HCT116 (cell line): ENCODE results near the gene RPH3AL. TPM values are rescaled to one million over a fixed set of nuclear protein-coding genes. Genes with fewer than 3 reads are reported as not detected.

Experiments
- ATAC-seq: fragments of 200-7000 bp; cut with Tn5 transposase; 2 replicates; pipeline ENCODE4 v1.9.1; 2020; ENCODE audit warnings: mild to moderate bottlenecking, moderate library complexity
- BruUV-seq: library from RNA; stranded (reverse); fragments of 400-500 nt; replicated peaks from 2 replicates; lab custom pipeline; 2021; lab: Mats Ljungman, UMichigan
- CTCF ChIA-PET: fragments of 300-600 bp; sonication (Branson Sonifier 250); formaldehyde crosslinking; loops from one replicate; lab custom pipeline; 2021; ENCODE audit warnings: antibody characterized with exemption; lab: Charles Lee
- POLR2A ChIA-PET: fragments of 300-600, 350-600 bp; sonication (Branson Sonifier 250); formaldehyde crosslinking; loops from one replicate; lab custom pipeline; 2021; ENCODE audit warnings: antibody characterized with exemption; lab: Charles Lee
- RAD21 ChIA-PET, 2 experiments: fragments of 300-600 bp; sonication (Branson Sonifier 250); formaldehyde crosslinking; loops; one replicate each; lab custom pipeline; 2023; ENCODE audit warnings: low total read pairs in 2 of 2; ENCODE audit not compliant: uncharacterized antibody in 2 of 2, unreplicated experiment in 2 of 2, low non-redundant PET in 1 of 2; lab: Charles Lee
- DNase-seq: peaks from one replicate; pipeline ENCODE4 v3.0.0-alpha.2; 2010; ENCODE audit warnings: low read depth, low spot score
- H2AFZ ChIP-seq: fragments of 200-600 bp; shearing (Covaris generic), sonication (generic); 2 replicates; pipeline ENCODE4 v1.6.1; 2017; ENCODE audit warnings: low read depth, mixed run types, mixed read lengths, antibody characterized with exemption, low read length; ENCODE audit not compliant: poor library complexity, severe bottlenecking
- H3K27ac ChIP-seq: 2 replicates; pipeline ENCODE4 v1.5.1; 2012; ENCODE audit warnings: low read depth, low read length
- H3K27me3 ChIP-seq: fragments of 200-600 bp; sonication (generic); 2 replicates; pipeline ENCODE4 v1.6.1; 2016; ENCODE audit warnings: mixed run types, low read length, mixed read lengths; ENCODE audit not compliant: insufficient read depth
- H3K36me3 ChIP-seq, 2 experiments: fragments of 200-500 bp in 1 of 2; fragments of 200-600 bp in 1 of 2; sonication (Bioruptor generic) in 1 of 2; sonication (generic) in 1 of 2; 2 replicates each; pipeline versions ENCODE4 v1.5.1 to v1.6.1; 2014 to 2016; ENCODE audit warnings: low read length in 2 of 2, inconsistent platforms in 1 of 2, mixed read lengths in 1 of 2, mixed run types in 1 of 2; ENCODE audit not compliant: insufficient read depth in 2 of 2, control insufficient read depth in 1 of 2
- H3K4me1 ChIP-seq, 2 experiments: fragments of 200-600 bp in 1 of 2; sonication (generic) in 1 of 2; 2 replicates each; pipeline versions ENCODE4 v1.5.1 to v1.6.1; 2012 to 2017; ENCODE audit warnings: low read length in 2 of 2, inconsistent platforms in 1 of 2, mild to moderate bottlenecking in 1 of 2, mixed read lengths in 1 of 2, mixed run types in 1 of 2, moderate library complexity in 1 of 2; ENCODE audit not compliant: insufficient read depth in 2 of 2, control insufficient read depth in 1 of 2
- H3K4me2 ChIP-seq: fragments of 200-600 bp; sonication (generic); 2 replicates; pipeline ENCODE4 v1.6.1; 2017; ENCODE audit warnings: mixed run types, low read length, mixed read lengths
- H3K4me3 ChIP-seq, 2 experiments: fragments of 200-600 bp in 1 of 2; sonication (generic) in 1 of 2; replicated peaks in 1 of 2; 2 replicates each; pipeline ENCODE4 v1.5.1; 2011 to 2016; ENCODE audit warnings: low read length in 2 of 2, control low read depth in 1 of 2, low read depth in 1 of 2, mild to moderate bottlenecking in 1 of 2, mixed read lengths in 1 of 2, mixed run types in 1 of 2
- H3K79me2 ChIP-seq: fragments of 200-600 bp; sonication (generic); 2 replicates; pipeline ENCODE4 v1.6.1; 2017; ENCODE audit warnings: mild to moderate bottlenecking, mixed run types, low read length, moderate library complexity, mixed read lengths; ENCODE audit not compliant: insufficient read depth
- H3K9ac ChIP-seq: fragments of 200-600 bp; sonication (generic); 2 replicates; pipeline ENCODE4 v1.6.1; 2016; ENCODE audit warnings: low read length, mixed read lengths
- H3K9me2 ChIP-seq: fragments of 200-600 bp; sonication (generic), shearing (Covaris generic); 2 replicates; pipeline ENCODE4 v1.6.1; 2017; ENCODE audit warnings: mixed run types, mild to moderate bottlenecking, moderate library complexity; ENCODE audit not compliant: insufficient read depth
- H3K9me3 ChIP-seq, 2 experiments: fragments of 200-500 bp in 1 of 2; fragments of 200-600 bp in 1 of 2; sonication (Bioruptor generic) in 1 of 2; sonication (generic) in 1 of 2; 2 replicates each; pipeline ENCODE4 v1.6.1; 2014 to 2017; ENCODE audit warnings: low read length in 2 of 2, mixed read lengths in 2 of 2, inconsistent platforms in 1 of 2, low read depth in 1 of 2, mild to moderate bottlenecking in 1 of 2, mixed run types in 1 of 2, moderate library complexity in 1 of 2; ENCODE audit not compliant: control insufficient read depth in 1 of 2, insufficient read depth in 1 of 2
- H4K20me1 ChIP-seq: fragments of 200-600 bp; sonication (generic), shearing (Covaris generic); 2 replicates; pipeline ENCODE4 v1.6.1; 2017; ENCODE audit warnings: mixed run types, mild to moderate bottlenecking, moderate library complexity; ENCODE audit not compliant: insufficient read depth
- ATF3 ChIP-seq: IDR thresholded peaks from 2 replicates; pipeline ENCODE4 v1.6.1; 2012
- CEBPB ChIP-seq: IDR thresholded peaks from 2 replicates; pipeline ENCODE4 v1.6.1; 2012; ENCODE audit warnings: low read depth
- CTCF ChIP-seq, 3 experiments: fragments of 200-600 bp in 1 of 3; sonication (generic) in 1 of 3; IDR thresholded peaks in 2 of 3; conservative IDR thresholded peaks in 1 of 3; 2 replicates each; pipeline ENCODE4 v1.5.1; 2012 to 2017; ENCODE audit warnings: low read depth in 2 of 3, low read length in 2 of 3, antibody characterized with exemption in 1 of 3, borderline replicate concordance in 1 of 3, control low read depth in 1 of 3, mild to moderate bottlenecking in 1 of 3, mixed read lengths in 1 of 3, mixed run types in 1 of 3, moderate library complexity in 1 of 3; ENCODE audit not compliant: insufficient read depth in 1 of 3
- EZH2 ChIP-seq: fragments of 200-600 bp; sonication (generic); IDR thresholded peaks from 2 replicates; pipeline ENCODE4 v1.6.1; 2017; ENCODE audit warnings: antibody characterized with exemption, mixed run types
- EZH2phosphoT487 ChIP-seq: fragments of 200-600 bp; IDR thresholded peaks from 2 replicates; pipeline ENCODE4 v1.6.1; 2018; ENCODE audit warnings: antibody characterized with exemption, borderline replicate concordance
- ZNF274 ChIP-seq: fragments of 200-500 bp; sonication (Bioruptor generic); IDR thresholded peaks from 2 replicates; pipeline ENCODE4 v1.6.1; 2014; ENCODE audit warnings: mild to moderate bottlenecking, low read depth, low read length, inconsistent platforms
- intact Hi-C: fragments of 100-400 bp; cut with micrococcal nuclease; formaldehyde crosslinking; loops from 2 replicates; pipeline ENCODE4 v1.10.0; 2022
- total RNA-seq: library from RNA; stranded (reverse); gene quantifications from one replicate; pipeline ENCODE4 v1.2.1, GENCODE V29; 2021; ENCODE audit not compliant: unreplicated experiment

Gene RPH3AL
- total RNA-seq, 1 experiment from 2014 or later, result 17.0 TPM

- BruUV-seq, result no TSS peak
- ChIA-PET POLR2A (no interaction called here), CTCF (no interaction called here), RAD21 (no interaction called here)
- no peaks in the 10 kb centered on the region for H3K36me3 ChIP-seq
- no peaks in the 10 kb centered on the region for H3K9me3 ChIP-seq
- H4K20me1 ChIP-seq, result no peaks in the 10 kb centered on the region
- H3K4me2 ChIP-seq, result no peak overlapping the region
- no peaks in the 10 kb centered on the region for H3K79me2 ChIP-seq
- H3K9ac ChIP-seq, result no peak overlapping the region
- no peak overlapping the region for H2AFZ ChIP-seq
- no peak overlapping the region for H3K4me3 ChIP-seq
- intact Hi-C loops, result no loop called here
- ATAC-seq, result no peak
- no peak for DNase-seq
- no peaks in the 10 kb centered on the region for H3K27me3 ChIP-seq
- TF ChIP-seq EZH2 (no peak), EZH2phosphoT487 (no peak), CEBPB (no peak), ZNF274 (no peak), CTCF (IDR thresholded peaks at IDR 0.05 in 2 of 3, conservative IDR thresholded peaks at IDR 0.05 in 1 of 3; ENCODE audit: borderline replicate concordance in 1 of 3, insufficient read depth in 1 of 3, low read depth in 2 of 3, low read length in 2 of 3) (no peak), ATF3 (no peak)
- no peak overlapping the region for H3K27ac ChIP-seq
- no peaks in the 10 kb centered on the region for H3K9me2 ChIP-seq
- peaks cover 7 to 11% of the 10 kb centered on the region in 2 experiments for H3K4me1 ChIP-seq
These were observed 28.9 kb upstream of the RPH3AL start for GRCh38 chr17:381516-381915.
